AG04450 (cell line): ENCODE measurements around the gene HLA-DMB. TPM values are rescaled to one million over a fixed set of nuclear protein-coding genes. Genes with fewer than 3 reads are reported as not detected.

Experiments used
- CTCF ChIA-PET: fragments of 300-600, 350-600 bp; formaldehyde crosslinking; extraction: SDS; loops from one replicate; lab custom pipeline; 2022; ENCODE audit warnings: antibody characterized with exemption, inconsistent platforms; lab: Charles Lee
- POLR2A ChIA-PET: fragments of 350-600 bp; formaldehyde crosslinking; extraction: SDS; loops from one replicate; lab custom pipeline; 2021; ENCODE audit warnings: antibody characterized with exemption, inconsistent platforms; lab: Yijun Ruan, JAX
- DNase-seq: peaks from one replicate; pipeline ENCODE4 v3.0.0-alpha.2; 2011; ENCODE audit warnings: low read depth, low spot score
- H3K27ac ChIP-seq: one replicate; pipeline ENCODE4 v1.5.1; 2012; ENCODE audit warnings: low read depth, low read length, control low read depth
- H3K27me3 ChIP-seq: one replicate; pipeline ENCODE4 v1.6.0; 2012; ENCODE audit warnings: low read length; ENCODE audit not compliant: control insufficient read depth, insufficient read depth
- H3K4me3 ChIP-seq: 2 replicates; pipeline ENCODE4 v1.5.1; 2011; ENCODE audit warnings: mild to moderate bottlenecking, low read depth, low read length, control low read depth
- H3K9me3 ChIP-seq: 2 replicates; pipeline ENCODE4 v1.5.1; 2012; ENCODE audit warnings: low read length; ENCODE audit not compliant: control insufficient read depth, insufficient read depth
- polyA plus RNA-seq: library from polyadenylated mRNA; depleted of rRNA; stranded (reverse); fragments of >200 nt; gene quantifications from 2 replicates; pipeline ENCODE4 v1.2.3, GENCODE V29; 2011
- TF ChIP-seq, protein P1 (sequence below): IDR thresholded peaks from 2 replicates; pipeline ENCODE4 v1.5.1; 2011; ENCODE audit warnings: low read depth, low read length, control low read depth, inconsistent platforms

The HLA-DMB gene
- polyA plus RNA-seq, 1 experiment = 0.12 TPM

DNA sequence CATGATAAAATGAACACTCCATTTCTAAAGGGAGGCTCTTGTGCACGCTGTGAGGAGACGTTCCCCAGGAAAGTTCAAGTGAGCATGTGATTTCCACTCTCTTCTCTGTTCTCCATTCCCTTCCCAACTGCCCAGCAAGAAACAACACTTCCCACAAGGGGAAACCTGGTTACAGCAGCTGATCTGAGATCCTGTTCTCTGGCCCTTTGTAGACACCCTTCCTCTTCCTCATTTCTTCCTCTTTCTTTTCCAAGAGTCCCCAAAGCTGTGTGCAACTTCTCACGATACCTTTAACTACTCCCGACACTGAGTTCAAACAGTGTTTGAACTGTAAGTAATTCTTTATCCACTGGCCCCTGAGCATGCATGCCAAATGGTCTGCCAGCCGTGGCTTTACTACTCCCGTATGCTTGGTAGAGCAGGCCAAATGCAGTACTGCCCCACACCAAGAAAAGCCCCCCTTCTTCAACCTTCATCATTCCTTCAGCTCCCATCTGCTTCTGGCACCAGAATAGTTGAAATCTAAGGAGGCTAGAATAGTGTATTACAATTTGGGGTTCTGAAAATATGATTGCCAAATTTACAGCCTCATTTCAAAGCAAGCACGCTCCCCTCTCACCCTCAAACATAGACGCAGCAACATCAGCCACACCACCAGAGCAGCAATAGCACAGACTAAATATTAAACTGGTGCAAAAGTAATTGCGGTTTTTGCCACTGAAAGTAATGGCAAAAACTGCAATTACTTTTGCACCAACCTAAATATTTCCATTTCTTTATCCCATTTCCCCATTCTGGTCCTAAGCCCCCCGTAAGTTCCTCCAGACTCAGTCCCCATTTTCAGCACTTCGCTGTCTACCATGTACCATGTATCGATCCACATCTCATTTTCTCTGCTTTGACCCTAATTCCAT, 4.3 kb downstream of the HLA-DMB start:
- no peak for DNase-seq
- TF ChIP-seq, protein P1, sequence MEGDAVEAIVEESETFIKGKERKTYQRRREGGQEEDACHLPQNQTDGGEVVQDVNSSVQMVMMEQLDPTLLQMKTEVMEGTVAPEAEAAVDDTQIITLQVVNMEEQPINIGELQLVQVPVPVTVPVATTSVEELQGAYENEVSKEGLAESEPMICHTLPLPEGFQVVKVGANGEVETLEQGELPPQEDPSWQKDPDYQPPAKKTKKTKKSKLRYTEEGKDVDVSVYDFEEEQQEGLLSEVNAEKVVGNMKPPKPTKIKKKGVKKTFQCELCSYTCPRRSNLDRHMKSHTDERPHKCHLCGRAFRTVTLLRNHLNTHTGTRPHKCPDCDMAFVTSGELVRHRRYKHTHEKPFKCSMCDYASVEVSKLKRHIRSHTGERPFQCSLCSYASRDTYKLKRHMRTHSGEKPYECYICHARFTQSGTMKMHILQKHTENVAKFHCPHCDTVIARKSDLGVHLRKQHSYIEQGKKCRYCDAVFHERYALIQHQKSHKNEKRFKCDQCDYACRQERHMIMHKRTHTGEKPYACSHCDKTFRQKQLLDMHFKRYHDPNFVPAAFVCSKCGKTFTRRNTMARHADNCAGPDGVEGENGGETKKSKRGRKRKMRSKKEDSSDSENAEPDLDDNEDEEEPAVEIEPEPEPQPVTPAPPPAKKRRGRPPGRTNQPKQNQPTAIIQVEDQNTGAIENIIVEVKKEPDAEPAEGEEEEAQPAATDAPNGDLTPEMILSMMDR = no peak
- ChIA-PET CTCF (interaction anchor here (0.9 to 5.2 kb wide), 4 partner anchors 16 to 52 kb away, joined by 3 to 144 read pairs (median 12); partner anchors contain the start of gene HLA-DMA), POLR2A (no interaction called here)
- Histone ChIP-seq H3K9me3 (no peaks in the 10 kb centered on the region), H3K27me3 (peaks cover 23% of the 10 kb centered on the region), H3K27ac (no peak overlapping the region), H3K4me3 (no peak overlapping the region)

DNA sequence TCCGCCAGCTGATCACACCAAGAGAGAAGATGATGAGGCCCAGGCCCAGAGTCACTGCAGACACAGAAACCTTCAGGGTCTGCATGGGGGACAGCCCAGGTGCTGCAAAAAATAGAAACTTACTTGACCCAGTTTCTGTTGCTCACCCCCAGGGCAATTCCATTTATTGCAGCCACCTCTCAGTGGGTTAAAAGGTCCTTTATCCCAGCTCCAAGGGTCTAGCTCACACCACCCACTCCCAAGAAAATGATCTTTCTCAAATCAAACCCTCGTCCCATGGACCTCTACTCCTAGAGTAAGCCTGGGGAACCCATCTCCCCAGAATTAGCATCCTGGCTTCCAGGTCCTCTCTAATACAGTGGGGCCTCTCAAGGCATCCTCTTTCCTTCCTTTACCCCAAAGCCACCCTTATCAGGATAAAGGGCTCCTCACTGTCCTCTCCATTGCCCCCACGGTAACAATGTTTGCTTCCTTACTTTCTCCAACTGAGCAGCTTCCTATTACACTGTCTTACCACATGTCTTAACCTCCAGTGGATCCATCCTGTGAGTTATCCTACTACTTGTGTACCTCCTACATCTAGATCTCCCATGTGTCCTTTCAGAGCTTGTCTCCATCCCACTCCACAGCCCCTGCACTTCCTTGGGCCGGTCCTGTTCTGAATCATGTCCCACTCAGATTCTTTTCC, 5.1 kb downstream of the HLA-DMB start:
- ChIA-PET POLR2A (interaction anchor here (3.6 kb wide), 1 partner anchor 37 kb away, joined by 48 read pairs; no protein-coding TSS in a partner anchor), CTCF (interaction anchor here (0.9 to 5.2 kb wide), 4 partner anchors 17 to 50 kb away, joined by 3 to 144 read pairs (median 26); partner anchors contain the start of gene HLA-DMA)
- no peak overlapping the region for H3K27ac ChIP-seq
- H3K27me3 ChIP-seq = peaks cover 23% of the 10 kb centered on the region
- no peak overlapping the region for H3K4me3 ChIP-seq
- H3K9me3 ChIP-seq = no peaks in the 10 kb centered on the region
- DNase-seq = no peak
- TF ChIP-seq, protein P1 = no peak

DNA sequence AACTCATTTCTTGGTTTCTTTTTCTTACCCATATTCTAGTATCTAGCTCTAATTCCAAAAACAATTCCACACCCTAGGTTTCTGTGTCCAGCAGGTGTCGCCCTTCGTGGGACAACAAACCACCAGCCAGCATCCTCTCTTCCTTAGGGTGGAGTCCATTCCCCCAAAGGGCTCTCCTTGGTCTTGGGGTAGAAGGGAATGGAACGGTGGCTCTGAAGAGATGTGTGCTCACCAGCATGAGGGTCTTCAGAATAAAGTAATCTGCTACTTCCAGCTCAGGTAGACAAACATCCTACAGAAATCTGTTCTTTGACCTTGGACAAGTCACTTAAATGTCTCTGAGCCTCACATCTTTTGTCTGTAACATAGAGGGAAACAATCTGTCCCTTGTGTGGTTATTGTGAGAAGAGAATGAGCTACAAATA, 7.2 kb downstream of the HLA-DMB start:
- H3K4me3 ChIP-seq = no peak overlapping the region
- H3K9me3 ChIP-seq = no peaks in the 10 kb centered on the region
- no peak overlapping the region for H3K27ac ChIP-seq
- H3K27me3 ChIP-seq = peaks cover 25% of the 10 kb centered on the region
- CTCF ChIA-PET = interaction anchor here (0.5 to 5.2 kb wide), 54 partner anchors 8 to 555 kb away, joined by 3 to 252 read pairs (median 9); partner anchors contain the start of genes BRD2, HLA-DMA, HSD17B8 and TAP2
- POLR2A ChIA-PET = interaction anchor here (0.6 to 3.6 kb wide), 4 partner anchors 21 to 51 kb away, joined by 4 to 48 read pairs (median 8); no protein-coding TSS in a partner anchor
- TF ChIP-seq, protein P1 = peak; percentile 82
- peak; percentile 56 for DNase-seq

DNA sequence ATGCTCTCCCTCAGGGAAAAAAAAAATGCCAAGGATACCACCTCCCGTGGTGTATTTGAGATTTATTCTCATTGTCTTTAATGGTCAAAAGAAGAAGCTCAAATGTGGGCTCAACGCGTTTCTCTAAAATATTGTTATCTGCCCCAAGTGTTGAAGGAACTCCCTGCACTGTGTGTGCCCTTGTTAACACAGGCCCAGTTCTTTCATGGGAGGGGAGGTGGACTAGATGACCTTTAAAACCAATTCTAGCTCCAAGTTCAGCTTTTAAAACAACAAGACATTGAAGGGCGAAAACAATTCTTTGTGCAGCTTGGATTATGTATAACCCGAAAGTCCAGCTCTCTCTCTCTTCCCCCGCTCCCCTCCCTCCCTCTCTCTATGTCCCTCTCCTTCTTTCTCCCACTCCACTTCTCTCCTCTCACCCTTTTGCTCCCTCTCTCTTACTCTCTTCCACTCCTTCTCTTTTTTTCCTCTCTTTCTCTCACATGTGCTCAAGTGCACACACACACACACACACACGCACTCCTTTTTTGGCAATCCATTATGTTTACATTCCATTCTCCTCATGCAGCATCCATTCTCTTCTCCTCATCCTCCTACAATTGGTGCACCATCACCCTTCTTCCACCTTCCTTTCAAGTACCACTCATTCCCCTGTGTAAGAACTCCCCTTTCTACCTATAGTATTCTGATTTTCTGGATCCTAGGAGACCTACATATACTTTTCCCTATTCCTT, 8.5 kb downstream of the HLA-DMB start:
- CTCF ChIA-PET = interaction anchor here (0.8 to 5.2 kb wide), 14 partner anchors 11 to 94 kb away, joined by 4 to 252 read pairs (median 34); partner anchors contain the start of genes BRD2, HLA-DMA and TAP2
- TF ChIP-seq, protein P1 = no peak
- POLR2A ChIA-PET = interaction anchor here (0.8 to 3.6 kb wide), 2 partner anchors 40 kb away, joined by 4 to 48 read pairs; no protein-coding TSS in a partner anchor
- Histone ChIP-seq H3K27me3 (peaks cover 16% of the 10 kb centered on the region), H3K27ac (no peak overlapping the region), H3K4me3 (no peak overlapping the region), H3K9me3 (no peaks in the 10 kb centered on the region)
- peak; percentile 37 for DNase-seq
